ACC112 (cell line): ENCODE data around the gene HS6ST3.

Source experiments
- H2AFZ ChIP-seq: fragments of 200-600 bp; sonication (generic); one replicate; pipeline ENCODE4 v1.6.0; 2017; ENCODE audit warnings: antibody characterized with exemption, low read length; ENCODE audit not compliant: unreplicated experiment
- H3K27ac ChIP-seq: fragments of 200-600 bp; sonication (generic); 2 replicates; pipeline ENCODE4 v1.5.1; 2014; ENCODE audit warnings: low read depth, mild to moderate bottlenecking, antibody characterized with exemption, low read length, moderate library complexity
- H3K27me3 ChIP-seq: fragments of 200-600 bp; sonication (generic); 2 replicates; pipeline ENCODE4 v1.6.1; 2014; ENCODE audit warnings: mild to moderate bottlenecking, antibody characterized with exemption, low read length, moderate library complexity, mixed read lengths; ENCODE audit not compliant: insufficient read depth
- H3K36me3 ChIP-seq: fragments of 200-600 bp; sonication (generic); 2 replicates; pipeline ENCODE4 v1.6.1; 2016; ENCODE audit warnings: mild to moderate bottlenecking, antibody characterized with exemption, low read length, moderate library complexity, mixed read lengths; ENCODE audit not compliant: insufficient read depth
- H3K4me1 ChIP-seq: fragments of 200-600 bp; sonication (generic); one replicate; pipeline ENCODE4 v1.6.1; 2016; ENCODE audit warnings: low read length, mixed read lengths; ENCODE audit not compliant: insufficient read depth, unreplicated experiment, control insufficient read depth
- H3K4me3 ChIP-seq: fragments of 200-600 bp; sonication (generic); 2 replicates; pipeline ENCODE4 v1.5.1; 2014; ENCODE audit warnings: mild to moderate bottlenecking, low read depth, low read length
- H3K79me2 ChIP-seq: fragments of 200-600 bp; sonication (generic); one replicate; pipeline ENCODE4 v1.6.0; 2016; ENCODE audit warnings: low read length; ENCODE audit not compliant: control insufficient read depth, unreplicated experiment, insufficient read depth

HS6ST3 gene

DNA sequence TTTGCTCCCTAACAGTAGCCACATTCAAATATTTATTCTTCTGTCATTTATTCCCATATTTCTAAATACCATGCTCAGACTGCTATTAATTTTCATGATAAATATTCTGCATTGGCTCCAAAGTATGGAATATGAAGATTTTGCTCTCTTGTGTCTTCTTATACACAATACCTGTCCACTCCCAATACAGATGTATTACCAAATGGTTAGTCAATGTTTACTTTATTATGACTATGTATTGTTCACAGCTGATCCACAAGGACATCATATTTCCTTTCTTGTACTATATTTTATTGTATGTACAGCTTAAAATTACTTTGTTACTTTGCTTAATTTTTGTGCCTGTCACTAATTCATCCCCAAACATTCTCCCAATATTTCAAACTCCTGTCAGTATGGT, 582.1 kb downstream of the HS6ST3 start:
- Histone ChIP-seq H3K4me3 (no peak overlapping the region), H3K27ac (no peak overlapping the region; the same call in 1 of the 2 replicates), H3K79me2 (no peaks in the 10 kb centered on the region), H3K36me3 (no peaks in the 10 kb centered on the region), H3K4me1 (peaks cover 19% of the 10 kb centered on the region), H2AFZ (no peak overlapping the region), H3K27me3 (no peaks in the 10 kb centered on the region)

DNA sequence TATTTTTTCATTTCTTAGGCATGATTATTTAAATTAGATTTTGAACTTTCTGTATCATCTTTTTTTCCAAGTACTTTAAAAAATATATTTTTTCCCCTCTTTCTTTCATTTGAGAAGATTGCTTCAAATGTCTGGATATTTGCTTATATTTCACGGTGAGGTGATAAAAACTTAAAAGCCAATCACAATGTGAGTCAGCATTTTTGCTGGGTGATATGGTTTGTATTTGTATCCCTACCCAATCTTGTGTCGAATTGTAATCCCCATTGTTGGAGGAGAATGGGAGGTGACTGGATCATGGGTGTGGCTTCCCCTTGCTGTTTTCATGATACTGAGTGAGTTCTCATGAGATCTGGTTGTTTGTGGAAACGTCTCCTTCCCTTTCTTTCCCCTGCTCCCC, 583.9 kb downstream of the HS6ST3 start:
- no peaks in the 10 kb centered on the region for H3K36me3 ChIP-seq
- no peaks in the 10 kb centered on the region for H3K79me2 ChIP-seq
- H3K4me1 ChIP-seq = peaks cover 19% of the 10 kb centered on the region
- H3K4me3 ChIP-seq = no peak overlapping the region
- no peaks in the 10 kb centered on the region for H3K27me3 ChIP-seq
- no peak overlapping the region for H3K27ac ChIP-seq
- no peak overlapping the region for H2AFZ ChIP-seq

DNA sequence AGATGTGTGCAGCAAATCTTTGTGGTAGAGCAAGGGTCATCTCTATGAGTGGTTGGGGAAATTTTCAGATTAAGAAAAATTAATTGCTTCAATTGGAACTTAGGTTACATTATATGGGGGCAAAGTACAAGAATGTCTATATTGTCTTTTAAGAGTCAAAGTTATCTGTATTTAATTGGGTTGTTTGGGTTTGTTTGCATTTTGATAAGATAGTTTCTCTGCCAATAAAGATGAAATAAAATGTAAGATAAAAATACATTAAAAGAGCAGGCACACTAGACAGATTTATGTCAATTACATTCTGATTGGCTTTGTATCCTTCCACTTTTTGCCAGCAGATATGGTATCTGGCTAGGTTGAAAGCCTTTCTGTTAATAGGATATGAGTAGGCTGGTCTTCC, 587.1 kb downstream of the HS6ST3 start:
- Histone ChIP-seq H2AFZ (no peak overlapping the region), H3K36me3 (no peaks in the 10 kb centered on the region), H3K27me3 (no peaks in the 10 kb centered on the region), H3K4me3 (no peak overlapping the region), H3K4me1 (peaks cover 6% of the 10 kb centered on the region), H3K27ac (no peak overlapping the region), H3K79me2 (no peaks in the 10 kb centered on the region)

DNA sequence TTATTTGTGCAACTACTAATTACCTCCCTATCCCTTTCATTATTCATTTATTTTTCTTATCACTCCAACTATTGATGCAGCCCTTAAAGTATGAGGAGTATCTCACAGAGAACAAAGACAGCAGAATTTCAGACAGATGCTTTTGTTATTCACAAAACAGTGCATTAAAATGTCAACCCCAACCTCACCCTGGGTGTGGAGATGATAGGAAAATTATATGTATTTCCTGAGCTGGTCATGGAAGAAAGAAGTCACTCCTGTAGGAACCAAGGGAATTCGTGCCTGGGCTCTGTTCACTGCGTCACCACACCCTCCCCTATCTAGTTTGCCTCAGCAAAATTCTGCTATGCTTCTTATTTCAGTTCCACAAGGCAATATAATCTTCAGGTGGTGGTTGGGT, 588.9 kb downstream of the HS6ST3 start:
- no peaks in the 10 kb centered on the region for H3K36me3 ChIP-seq
- no peaks in the 10 kb centered on the region for H3K27me3 ChIP-seq
- H3K4me3 ChIP-seq = no peak overlapping the region

DNA sequence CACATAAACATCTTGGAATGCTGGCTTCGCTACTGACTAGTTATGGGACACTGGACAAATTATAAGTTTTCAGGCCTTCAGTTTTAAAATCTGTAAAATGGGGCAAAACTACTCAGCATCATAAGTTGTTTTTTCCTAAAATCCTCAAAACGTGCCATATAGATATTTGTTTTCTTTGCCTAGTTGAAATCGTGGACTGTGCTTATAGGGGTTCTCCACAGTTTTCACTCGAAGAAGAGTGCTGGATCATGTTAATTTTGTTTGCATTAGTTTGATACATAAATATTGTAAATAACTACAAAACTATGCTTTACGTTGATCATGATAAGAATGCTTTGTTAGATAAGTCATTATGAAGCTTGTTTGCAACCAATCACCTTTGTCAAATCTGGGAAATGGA, 591.0 kb downstream of the HS6ST3 start:
- Histone ChIP-seq H3K27ac (no peak overlapping the region), H3K36me3 (no peaks in the 10 kb centered on the region), H3K27me3 (no peaks in the 10 kb centered on the region), H3K79me2 (no peaks in the 10 kb centered on the region), H3K4me3 (no peak overlapping the region), H3K4me1 (no peaks in the 10 kb centered on the region), H2AFZ (no peak overlapping the region)

More for the DNA sequence above, 588.9 kb downstream of the HS6ST3 start:
- H3K79me2 ChIP-seq = no peaks in the 10 kb centered on the region
- H3K27ac ChIP-seq = no peak overlapping the region
- H2AFZ ChIP-seq = no peak overlapping the region
- H3K4me1 ChIP-seq = no peaks in the 10 kb centered on the region

DNA sequence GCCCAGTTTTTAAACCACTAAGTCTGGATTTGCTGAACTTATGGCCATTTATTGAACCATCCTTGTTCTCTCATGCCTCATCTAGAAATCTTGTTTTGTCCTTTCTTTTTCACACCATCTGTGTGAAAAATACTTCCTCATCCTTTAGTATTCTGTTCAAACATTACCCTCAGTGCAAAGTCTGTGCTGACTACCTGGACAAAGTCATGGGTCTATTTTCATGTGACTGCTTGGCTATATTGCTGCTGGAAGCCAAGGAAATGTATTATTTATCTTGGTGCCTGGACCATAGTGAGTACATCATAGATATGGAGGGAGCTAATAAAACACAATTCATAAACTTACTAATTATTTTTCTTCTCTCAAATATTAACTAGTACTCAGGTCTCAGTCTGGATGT, 591.9 kb downstream of the HS6ST3 start:
- no peak overlapping the region for H3K27ac ChIP-seq
- H2AFZ ChIP-seq = no peak overlapping the region
- no peaks in the 10 kb centered on the region for H3K4me1 ChIP-seq
- H3K27me3 ChIP-seq = no peaks in the 10 kb centered on the region
- no peaks in the 10 kb centered on the region for H3K36me3 ChIP-seq
- no peaks in the 10 kb centered on the region for H3K79me2 ChIP-seq
- no peak overlapping the region for H3K4me3 ChIP-seq

DNA sequence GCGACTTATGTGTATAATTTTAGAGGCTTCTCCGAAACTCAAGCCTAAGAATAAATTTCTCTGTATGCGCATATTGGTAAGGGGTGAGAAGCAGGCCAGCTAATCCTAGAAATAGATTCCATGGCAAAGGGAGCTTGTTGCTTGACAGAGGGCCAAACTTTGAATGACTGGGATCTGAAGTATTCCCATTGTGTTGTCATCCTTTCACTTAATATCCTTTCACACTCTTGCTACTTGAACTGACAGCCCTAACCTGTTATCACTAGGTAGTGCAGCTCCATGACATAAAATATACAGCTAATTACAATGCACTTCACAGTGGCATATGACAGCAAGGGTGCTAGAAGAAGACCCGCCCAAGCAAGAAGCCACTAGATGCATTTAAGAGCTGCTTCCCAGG, 594.6 kb downstream of the HS6ST3 start:
- no peaks in the 10 kb centered on the region for H3K27me3 ChIP-seq
- H3K4me1 ChIP-seq = no peaks in the 10 kb centered on the region
- no peaks in the 10 kb centered on the region for H3K36me3 ChIP-seq
- H2AFZ ChIP-seq = no peak overlapping the region
- H3K79me2 ChIP-seq = no peaks in the 10 kb centered on the region
- no peak overlapping the region for H3K4me3 ChIP-seq
- H3K27ac ChIP-seq = no peak overlapping the region

DNA sequence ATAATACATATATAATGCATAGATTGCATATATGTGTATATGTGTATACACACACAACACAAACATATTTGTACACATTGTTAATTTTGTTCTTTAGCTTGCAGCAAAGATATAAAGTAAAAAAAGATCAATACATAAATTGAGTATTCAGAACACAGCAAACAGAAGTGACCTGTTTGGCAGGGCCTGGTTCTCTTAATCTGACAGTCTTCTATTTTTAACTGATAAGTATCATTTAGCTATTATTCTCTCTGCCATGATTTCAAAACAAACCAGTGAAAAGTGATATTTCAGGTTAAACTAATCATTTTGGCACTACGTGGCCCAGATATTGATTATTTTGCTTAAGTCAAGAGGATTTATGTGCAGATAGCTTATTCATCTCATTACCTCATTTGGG, 595.0 kb downstream of the HS6ST3 start:
- Histone ChIP-seq H3K27me3 (no peaks in the 10 kb centered on the region), H3K4me3 (no peak overlapping the region), H3K36me3 (no peaks in the 10 kb centered on the region), H3K4me1 (no peaks in the 10 kb centered on the region), H3K79me2 (no peaks in the 10 kb centered on the region), H3K27ac (no peak overlapping the region), H2AFZ (no peak overlapping the region)

DNA sequence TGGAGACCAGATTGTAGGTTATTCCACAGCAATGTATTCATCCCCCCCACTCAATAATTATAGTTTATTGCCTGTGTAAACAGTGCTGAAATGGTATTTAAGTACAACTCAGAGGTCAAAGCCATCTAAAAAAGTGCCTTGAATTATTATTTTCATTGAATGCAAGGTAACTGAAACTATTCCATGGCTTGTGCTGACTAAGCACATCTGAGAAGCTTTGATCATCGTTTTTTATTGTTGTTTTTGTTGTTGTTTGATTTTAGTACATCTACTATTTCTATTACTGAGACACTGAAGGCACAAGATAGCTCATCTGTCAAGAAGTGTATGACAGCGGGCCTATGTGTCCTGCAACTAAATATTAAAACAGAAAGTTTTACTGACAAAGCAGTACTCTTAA, 596.4 kb downstream of the HS6ST3 start:
- no peak overlapping the region for H3K4me3 ChIP-seq
- no peak overlapping the region for H3K27ac ChIP-seq
- H2AFZ ChIP-seq = no peak overlapping the region
- no peaks in the 10 kb centered on the region for H3K4me1 ChIP-seq
- no peaks in the 10 kb centered on the region for H3K79me2 ChIP-seq
- H3K36me3 ChIP-seq = no peaks in the 10 kb centered on the region
- H3K27me3 ChIP-seq = no peaks in the 10 kb centered on the region

DNA sequence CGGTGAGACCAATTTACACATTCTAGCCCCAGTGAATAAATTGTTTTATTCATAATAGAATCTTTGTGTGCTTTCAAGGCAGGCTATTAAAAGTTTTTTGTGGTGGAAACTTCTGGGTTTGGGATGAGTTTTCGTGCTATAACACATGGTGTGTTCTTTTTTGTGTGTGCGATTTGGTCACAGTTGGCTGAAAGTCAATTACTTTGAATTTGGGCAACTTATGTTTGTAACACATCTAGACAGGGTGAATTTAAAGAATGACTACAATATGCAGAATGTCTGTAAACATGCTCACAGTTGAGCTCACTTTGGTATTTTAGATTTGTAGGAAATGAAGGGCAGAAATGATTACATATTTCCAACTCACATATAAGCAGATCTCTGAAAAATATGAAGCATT, 597.3 kb downstream of the HS6ST3 start:
- no peaks in the 10 kb centered on the region for H3K4me1 ChIP-seq
- no peak overlapping the region for H2AFZ ChIP-seq
- no peaks in the 10 kb centered on the region for H3K27me3 ChIP-seq
- no peaks in the 10 kb centered on the region for H3K79me2 ChIP-seq
- no peak overlapping the region for H3K4me3 ChIP-seq
- no peaks in the 10 kb centered on the region for H3K36me3 ChIP-seq
- no peak overlapping the region for H3K27ac ChIP-seq

DNA sequence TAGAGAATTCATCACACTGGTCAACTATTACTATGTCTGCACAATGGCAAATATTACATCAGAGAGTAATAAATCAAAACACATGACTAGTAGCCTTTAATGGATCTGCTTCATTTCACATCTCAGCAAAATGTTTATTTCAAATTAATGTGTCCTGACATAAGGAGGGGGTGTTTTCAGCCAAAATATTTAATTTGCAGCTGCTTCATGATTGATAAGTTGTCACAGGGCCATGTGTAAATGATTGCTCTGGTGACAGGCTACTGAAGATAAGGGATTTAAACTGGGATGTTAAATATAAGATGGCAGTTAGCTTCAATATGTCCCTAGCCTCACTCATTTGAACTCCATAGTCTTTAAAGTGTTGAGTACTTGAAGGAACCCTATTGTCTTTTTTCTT, 601.1 kb downstream of the HS6ST3 start:
- Histone ChIP-seq H3K27ac (no peak overlapping the region), H3K27me3 (no peaks in the 10 kb centered on the region), H3K4me1 (no peaks in the 10 kb centered on the region), H2AFZ (no peak overlapping the region), H3K4me3 (no peak overlapping the region), H3K36me3 (no peaks in the 10 kb centered on the region), H3K79me2 (no peaks in the 10 kb centered on the region)
